HCT116 (cell line): ENCODE results near the gene SNHG17.

Experiments
- ATF3 ChIP-seq: IDR thresholded peaks from 2 replicates; pipeline ENCODE4 v1.6.1; 2012
- CEBPB ChIP-seq: IDR thresholded peaks from 2 replicates; pipeline ENCODE4 v1.6.1; 2012; ENCODE audit warnings: low read depth
- EGR1 ChIP-seq: IDR thresholded peaks from 2 replicates; pipeline ENCODE4 v1.6.1; 2012; ENCODE audit warnings: low read depth
- EZH2 ChIP-seq: fragments of 200-600 bp; sonication (generic); IDR thresholded peaks from 2 replicates; pipeline ENCODE4 v1.6.1; 2017; ENCODE audit warnings: antibody characterized with exemption, mixed run types
- MAX ChIP-seq: IDR thresholded peaks from 2 replicates; pipeline ENCODE4 v1.6.1; 2012
- RAD21 ChIP-seq: IDR thresholded peaks from 2 replicates; pipeline ENCODE4 v1.6.1; 2012; ENCODE audit warnings: low read depth, mild to moderate bottlenecking
- TCF7L2 ChIP-seq: IDR thresholded peaks from 2 replicates; pipeline ENCODE4 v1.7.0; 2011; ENCODE audit warnings: borderline replicate concordance, inconsistent platforms; ENCODE audit not compliant: insufficient read depth, insufficient read length; ENCODE audit errors: extremely low read depth
- ZFX ChIP-seq: fragments of 450-650 bp; IDR thresholded peaks from 2 replicates; pipeline ENCODE4 v1.6.1; 2017
- ZNF274 ChIP-seq: fragments of 200-500 bp; sonication (Bioruptor generic); IDR thresholded peaks from 2 replicates; pipeline ENCODE4 v1.6.1; 2014; ENCODE audit warnings: mild to moderate bottlenecking, low read depth, low read length, inconsistent platforms
- TF ChIP-seq, protein P1 (sequence below), 3 experiments: fragments of 200-600 bp in 1 of 3; sonication (generic) in 1 of 3; IDR thresholded peaks in 2 of 3; conservative IDR thresholded peaks in 1 of 3; 2 replicates each; pipeline ENCODE4 v1.5.1; 2012 to 2017; ENCODE audit warnings: low read depth in 2 of 3, low read length in 2 of 3, antibody characterized with exemption in 1 of 3, borderline replicate concordance in 1 of 3, control low read depth in 1 of 3, mild to moderate bottlenecking in 1 of 3, mixed read lengths in 1 of 3, mixed run types in 1 of 3, moderate library complexity in 1 of 3; ENCODE audit not compliant: insufficient read depth in 1 of 3

- TF ChIP-seq ZFX, result no peak
- TF ChIP-seq, protein P1, sequence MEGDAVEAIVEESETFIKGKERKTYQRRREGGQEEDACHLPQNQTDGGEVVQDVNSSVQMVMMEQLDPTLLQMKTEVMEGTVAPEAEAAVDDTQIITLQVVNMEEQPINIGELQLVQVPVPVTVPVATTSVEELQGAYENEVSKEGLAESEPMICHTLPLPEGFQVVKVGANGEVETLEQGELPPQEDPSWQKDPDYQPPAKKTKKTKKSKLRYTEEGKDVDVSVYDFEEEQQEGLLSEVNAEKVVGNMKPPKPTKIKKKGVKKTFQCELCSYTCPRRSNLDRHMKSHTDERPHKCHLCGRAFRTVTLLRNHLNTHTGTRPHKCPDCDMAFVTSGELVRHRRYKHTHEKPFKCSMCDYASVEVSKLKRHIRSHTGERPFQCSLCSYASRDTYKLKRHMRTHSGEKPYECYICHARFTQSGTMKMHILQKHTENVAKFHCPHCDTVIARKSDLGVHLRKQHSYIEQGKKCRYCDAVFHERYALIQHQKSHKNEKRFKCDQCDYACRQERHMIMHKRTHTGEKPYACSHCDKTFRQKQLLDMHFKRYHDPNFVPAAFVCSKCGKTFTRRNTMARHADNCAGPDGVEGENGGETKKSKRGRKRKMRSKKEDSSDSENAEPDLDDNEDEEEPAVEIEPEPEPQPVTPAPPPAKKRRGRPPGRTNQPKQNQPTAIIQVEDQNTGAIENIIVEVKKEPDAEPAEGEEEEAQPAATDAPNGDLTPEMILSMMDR (IDR thresholded peaks at IDR 0.05 in 2 of 3, conservative IDR thresholded peaks at IDR 0.05 in 1 of 3; ENCODE audit: borderline replicate concordance in 1 of 3, insufficient read depth in 1 of 3, low read depth in 2 of 3, low read length in 2 of 3), result no peak
- TF ChIP-seq CEBPB, result no peak
- TF ChIP-seq ZNF274, result no peak
- no peak for TF ChIP-seq EZH2
- TF ChIP-seq RAD21, result no peak
- TF ChIP-seq MAX, result no peak
- TF ChIP-seq EGR1, result no peak
- no peak for TF ChIP-seq ATF3
- no peak for TF ChIP-seq TCF7L2
These were observed 22.1 kb downstream of the SNHG17 start for GRCh38 chr20:38412877-38413577.
